ENCODE results near the gene MT1F.
"Not testable (repeated sequence)": the region's sequence is repeated elsewhere in the genome, so short reads cannot be mapped to it uniquely, and the experiment has no call there.

MT1F gene

GRCh38 chr16:56673921-56674320, 16.2 kb downstream of the MT1F start:
- no peak for DNase-seq

GRCh38 chr16:56674570-56674969, 16.8 kb downstream of the MT1F start:
- not testable (repeated sequence) for DNase-seq

GRCh38 chr16:56675685-56676210, 18.0 kb downstream of the MT1F start:
- DNase-seq, result peak; percentile 16

- DNase-seq, result no peak
These were observed 19.7 kb downstream of the MT1F start for GRCh38 chr16:56677474-56677873.

- no peak for DNase-seq
These were observed 21.4 kb downstream of the MT1F start for GRCh38 chr16:56679078-56679730.

GRCh38 chr16:56679818-56680217, 22.1 kb downstream of the MT1F start:
- no peak for DNase-seq

GRCh38 chr16:56681939-56682702, 24.4 kb downstream of the MT1F start, which contains the start of gene MT1X:
TSS of gene MT1X (plus strand) at chr16:56682470. CDS start at chr16:56682541, 71 bp downstream.
- DNase-seq, result peak; percentile 82

- no peak for DNase-seq
These were observed 25.1 kb downstream of the MT1F start for GRCh38 chr16:56682703-56683397.

GRCh38 chr16:56683424-56684172, 25.8 kb downstream of the MT1F start:
- DNase-seq, result no peak

GRCh38 chr16:56684256-56684925, 26.6 kb downstream of the MT1F start:
- DNase-seq, result no peak

- no peak for DNase-seq
These were observed 27.3 kb downstream of the MT1F start for GRCh38 chr16:56684926-56685590.

- no peak for DNase-seq
These were observed 29.0 kb downstream of the MT1F start for GRCh38 chr16:56686758-56687157.

GRCh38 chr16:56688762-56689161, 31.0 kb downstream of the MT1F start:
- DNase-seq, result no peak

- DNase-seq, result no peak
These were observed 31.4 kb downstream of the MT1F start for GRCh38 chr16:56689171-56689570.

GRCh38 chr16:56690420-56691122, 32.8 kb downstream of the MT1F start:
- no peak for DNase-seq

- no peak for DNase-seq
These were observed 34.1 kb downstream of the MT1F start for GRCh38 chr16:56691885-56692284.

GRCh38 chr16:56695246-56695645, 37.5 kb downstream of the MT1F start:
- DNase-seq, result no peak

- no peak for DNase-seq
These were observed 39.8 kb downstream of the MT1F start for GRCh38 chr16:56697456-56698155.

- no peak for DNase-seq
These were observed 42.4 kb downstream of the MT1F start for GRCh38 chr16:56700195-56700594.

GRCh38 chr16:56700631-56701030, 42.9 kb downstream of the MT1F start:
- DNase-seq, result no peak

All from T-helper 9 cell (primary cell).